WTC11 (cell line): ENCODE measurements around the gene RACGAP1. TPM values are rescaled to one million over a fixed set of nuclear protein-coding genes. Genes with fewer than 3 reads are reported as not detected.

Experiments
- ATAC-seq: fragments of 200-7000 bp; cut with Tn5 transposase; 2 replicates; pipeline ENCODE4 v1.10.0; 2021; ENCODE audit warnings: mild to moderate bottlenecking, moderate library complexity
- CTCF ChIA-PET: fragments of 300-600 bp; sonication (Branson Sonifier 250); formaldehyde crosslinking; loops from one replicate; lab custom pipeline; 2021; ENCODE audit warnings: antibody characterized with exemption; lab: Charles Lee
- POLR2A ChIA-PET: fragments of 350-600 bp; sonication (Branson Sonifier 250); formaldehyde crosslinking; loops from one replicate; lab custom pipeline; 2021; ENCODE audit warnings: antibody characterized with exemption; lab: Charles Lee
- DNase-seq: peaks from one replicate; pipeline ENCODE4 v3.0.0; 2021; ENCODE audit warnings: low spot score
- H3K27ac Mint-ChIP-seq: 2 replicates; pipeline ENCODE4 v1.8.0; 2021; ENCODE audit warnings: mixed read lengths
- H3K27me3 Mint-ChIP-seq: 2 replicates; pipeline ENCODE4 v1.8.0; 2021; ENCODE audit warnings: low read depth, mild to moderate bottlenecking, moderate library complexity, mixed read lengths
- H3K36me3 Mint-ChIP-seq: 2 replicates; pipeline ENCODE4 v1.8.0; 2021; ENCODE audit warnings: mixed read lengths
- H3K4me1 Mint-ChIP-seq: 2 replicates; pipeline ENCODE4 v1.8.0; 2022; ENCODE audit warnings: mixed read lengths
- H3K4me3 Mint-ChIP-seq: 2 replicates; pipeline ENCODE4 v1.8.0; 2021; ENCODE audit warnings: mild to moderate bottlenecking, moderate library complexity, mixed read lengths
- H3K9me3 Mint-ChIP-seq: 2 replicates; pipeline ENCODE4 v1.8.0; 2021; ENCODE audit warnings: mixed read lengths
- ELF4 ChIP-seq: sonication (generic); formaldehyde crosslinking; IDR thresholded peaks from 2 replicates; pipeline ENCODE4 v1.8.1; 2022; ENCODE audit warnings: low read depth, mild to moderate bottlenecking, moderate library complexity, missing genetic modification reagents
- ESRRA ChIP-seq: sonication (generic); formaldehyde crosslinking; IDR thresholded peaks from 2 replicates; pipeline ENCODE4 v1.8.1; 2022; ENCODE audit warnings: mild to moderate bottlenecking, missing genetic modification reagents, borderline replicate concordance
- JAZF1 ChIP-seq: fragments of 250-450 bp; sonication (Bioruptor Pico); IDR thresholded peaks from 2 replicates; pipeline ENCODE4 v1.9.0; 2021; ENCODE audit warnings: moderate library complexity, mild to moderate bottlenecking, inconsistent platforms
- MYBL2 ChIP-seq: sonication (generic); formaldehyde crosslinking; IDR thresholded peaks from 2 replicates; pipeline ENCODE4 v1.8.1; 2023; ENCODE audit warnings: mild to moderate bottlenecking, moderate library complexity, missing genetic modification reagents
- NR1H2 ChIP-seq: sonication (generic); formaldehyde crosslinking; IDR thresholded peaks from 2 replicates; pipeline ENCODE4 v1.9.0; 2021; ENCODE audit warnings: mild to moderate bottlenecking, moderate library complexity, missing genetic modification reagents
- OVOL2 ChIP-seq: fragments of 250-450 bp; sonication (Bioruptor Pico); IDR thresholded peaks from 2 replicates; pipeline ENCODE4 v1.9.0; 2021; ENCODE audit warnings: mild to moderate bottlenecking, borderline replicate concordance
- RELA ChIP-seq: sonication (generic); formaldehyde crosslinking; IDR thresholded peaks from 2 replicates; pipeline ENCODE4 v1.8.1; 2022; ENCODE audit warnings: missing genetic modification reagents, mild to moderate bottlenecking, borderline replicate concordance
- TEAD1 ChIP-seq: sonication (generic); formaldehyde crosslinking; IDR thresholded peaks from 2 replicates; pipeline ENCODE4 v1.8.0; 2022; ENCODE audit warnings: mild to moderate bottlenecking, missing genetic modification reagents
- ZNF138 ChIP-seq: sonication (generic); formaldehyde crosslinking; conservative IDR thresholded peaks from 2 replicates; pipeline ENCODE4 v1.8.1; 2022; ENCODE audit warnings: mild to moderate bottlenecking, moderate library complexity, missing genetic modification reagents
- ZNF396 ChIP-seq: fragments of 250-450 bp; sonication (Bioruptor Pico); IDR thresholded peaks from 2 replicates; pipeline ENCODE4 v1.8.0; 2021; ENCODE audit warnings: mild to moderate bottlenecking, moderate library complexity, borderline replicate concordance
- total RNA-seq: library from RNA; stranded (reverse); gene quantifications from 3 replicates; pipeline ENCODE4 v1.2.3, GENCODE V29; 2021
- TF ChIP-seq, protein P1 (sequence below): sonication (generic); formaldehyde crosslinking; IDR thresholded peaks from 2 replicates; pipeline ENCODE4 v1.8.0; 2023; ENCODE audit warnings: mild to moderate bottlenecking, missing genetic modification reagents
- TF ChIP-seq, protein P2 (sequence below): fragments of 250-450 bp; sonication (Bioruptor Pico); IDR thresholded peaks from 2 replicates; pipeline ENCODE4 v1.9.0; 2021; ENCODE audit warnings: mild to moderate bottlenecking, borderline replicate concordance
- TF ChIP-seq, protein P3 (sequence below): sonication (generic); formaldehyde crosslinking; IDR thresholded peaks from 2 replicates; pipeline ENCODE4 v1.8.1; 2023; ENCODE audit warnings: mild to moderate bottlenecking, missing genetic modification reagents, moderate library complexity
- TF ChIP-seq, protein P4 (sequence below): sonication (generic); formaldehyde crosslinking; IDR thresholded peaks from 2 replicates; pipeline ENCODE4 v1.8.0; 2022; ENCODE audit warnings: mild to moderate bottlenecking, missing genetic modification reagents
- TF ChIP-seq, protein P5 (sequence below): sonication (generic); formaldehyde crosslinking; conservative IDR thresholded peaks from 2 replicates; pipeline ENCODE4 v1.8.1; 2022; ENCODE audit warnings: mild to moderate bottlenecking, missing genetic modification reagents
- TF ChIP-seq, protein P6 (sequence below): sonication (generic); formaldehyde crosslinking; IDR thresholded peaks from 2 replicates; pipeline ENCODE4 v1.8.1; 2022; ENCODE audit warnings: missing genetic modification reagents, borderline replicate concordance

Gene RACGAP1
- total RNA-seq, 1 experiment from 2014 or later, result 87.7 TPM

DNA sequence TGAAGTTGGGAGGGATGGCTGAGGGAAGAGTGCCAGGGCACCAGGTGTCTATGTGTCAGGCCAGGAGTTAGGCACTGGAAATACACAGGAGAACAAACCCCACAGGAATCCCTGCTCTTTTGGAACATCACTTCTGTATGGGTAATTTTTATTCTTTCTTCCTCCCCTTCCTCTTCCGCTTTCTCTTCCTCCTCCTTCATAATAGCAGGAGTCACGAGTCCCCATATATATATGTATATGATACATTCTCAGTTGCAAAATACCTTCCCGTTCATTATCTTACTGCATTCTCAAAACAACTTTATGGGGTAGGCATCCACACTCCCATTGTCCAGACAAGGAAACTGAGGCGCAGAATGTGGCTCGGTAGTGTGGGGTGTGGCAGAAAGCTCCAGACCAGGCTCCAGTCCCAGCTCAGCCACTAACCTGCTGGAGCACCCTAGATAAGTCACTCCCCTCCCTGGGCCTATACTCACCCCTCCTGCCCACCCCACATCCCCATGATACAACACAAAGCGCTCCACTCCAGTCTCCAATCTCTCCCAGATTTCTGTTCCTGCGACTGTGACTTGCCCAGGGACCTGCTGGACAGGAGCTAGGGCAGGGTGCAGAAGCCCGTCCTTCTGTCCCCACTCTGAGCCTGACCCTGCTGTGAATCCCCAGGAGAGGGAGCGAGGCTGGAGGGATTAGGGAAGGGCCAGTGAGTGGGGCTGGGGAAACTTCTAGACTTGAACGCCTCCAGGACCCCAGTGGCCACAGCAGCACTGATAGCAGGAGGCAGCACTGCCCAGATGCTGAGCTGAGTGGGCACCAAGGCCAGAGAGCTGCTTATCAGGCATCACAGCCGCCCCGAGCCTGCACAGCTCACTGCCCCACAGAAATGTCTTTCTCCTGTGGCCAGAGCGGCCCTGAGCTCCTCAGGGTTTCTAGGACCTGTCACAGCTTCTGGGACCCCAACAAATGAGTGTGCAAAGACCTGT, 76.1 kb downstream of the RACGAP1 start (continued):
- TF ChIP-seq, protein P1, sequence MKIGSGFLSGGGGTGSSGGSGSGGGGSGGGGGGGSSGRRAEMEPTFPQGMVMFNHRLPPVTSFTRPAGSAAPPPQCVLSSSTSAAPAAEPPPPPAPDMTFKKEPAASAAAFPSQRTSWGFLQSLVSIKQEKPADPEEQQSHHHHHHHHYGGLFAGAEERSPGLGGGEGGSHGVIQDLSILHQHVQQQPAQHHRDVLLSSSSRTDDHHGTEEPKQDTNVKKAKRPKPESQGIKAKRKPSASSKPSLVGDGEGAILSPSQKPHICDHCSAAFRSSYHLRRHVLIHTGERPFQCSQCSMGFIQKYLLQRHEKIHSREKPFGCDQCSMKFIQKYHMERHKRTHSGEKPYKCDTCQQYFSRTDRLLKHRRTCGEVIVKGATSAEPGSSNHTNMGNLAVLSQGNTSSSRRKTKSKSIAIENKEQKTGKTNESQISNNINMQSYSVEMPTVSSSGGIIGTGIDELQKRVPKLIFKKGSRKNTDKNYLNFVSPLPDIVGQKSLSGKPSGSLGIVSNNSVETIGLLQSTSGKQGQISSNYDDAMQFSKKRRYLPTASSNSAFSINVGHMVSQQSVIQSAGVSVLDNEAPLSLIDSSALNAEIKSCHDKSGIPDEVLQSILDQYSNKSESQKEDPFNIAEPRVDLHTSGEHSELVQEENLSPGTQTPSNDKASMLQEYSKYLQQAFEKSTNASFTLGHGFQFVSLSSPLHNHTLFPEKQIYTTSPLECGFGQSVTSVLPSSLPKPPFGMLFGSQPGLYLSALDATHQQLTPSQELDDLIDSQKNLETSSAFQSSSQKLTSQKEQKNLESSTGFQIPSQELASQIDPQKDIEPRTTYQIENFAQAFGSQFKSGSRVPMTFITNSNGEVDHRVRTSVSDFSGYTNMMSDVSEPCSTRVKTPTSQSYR (CRISPR knock-in tag), result no peak
- TF ChIP-seq TEAD1 (no peak), JAZF1 (no peak), OVOL2 (CRISPR knock-in tag) (no peak), RELA (CRISPR knock-in tag) (no peak), ELF4 (CRISPR knock-in tag) (no peak)
- TF ChIP-seq, protein P2, sequence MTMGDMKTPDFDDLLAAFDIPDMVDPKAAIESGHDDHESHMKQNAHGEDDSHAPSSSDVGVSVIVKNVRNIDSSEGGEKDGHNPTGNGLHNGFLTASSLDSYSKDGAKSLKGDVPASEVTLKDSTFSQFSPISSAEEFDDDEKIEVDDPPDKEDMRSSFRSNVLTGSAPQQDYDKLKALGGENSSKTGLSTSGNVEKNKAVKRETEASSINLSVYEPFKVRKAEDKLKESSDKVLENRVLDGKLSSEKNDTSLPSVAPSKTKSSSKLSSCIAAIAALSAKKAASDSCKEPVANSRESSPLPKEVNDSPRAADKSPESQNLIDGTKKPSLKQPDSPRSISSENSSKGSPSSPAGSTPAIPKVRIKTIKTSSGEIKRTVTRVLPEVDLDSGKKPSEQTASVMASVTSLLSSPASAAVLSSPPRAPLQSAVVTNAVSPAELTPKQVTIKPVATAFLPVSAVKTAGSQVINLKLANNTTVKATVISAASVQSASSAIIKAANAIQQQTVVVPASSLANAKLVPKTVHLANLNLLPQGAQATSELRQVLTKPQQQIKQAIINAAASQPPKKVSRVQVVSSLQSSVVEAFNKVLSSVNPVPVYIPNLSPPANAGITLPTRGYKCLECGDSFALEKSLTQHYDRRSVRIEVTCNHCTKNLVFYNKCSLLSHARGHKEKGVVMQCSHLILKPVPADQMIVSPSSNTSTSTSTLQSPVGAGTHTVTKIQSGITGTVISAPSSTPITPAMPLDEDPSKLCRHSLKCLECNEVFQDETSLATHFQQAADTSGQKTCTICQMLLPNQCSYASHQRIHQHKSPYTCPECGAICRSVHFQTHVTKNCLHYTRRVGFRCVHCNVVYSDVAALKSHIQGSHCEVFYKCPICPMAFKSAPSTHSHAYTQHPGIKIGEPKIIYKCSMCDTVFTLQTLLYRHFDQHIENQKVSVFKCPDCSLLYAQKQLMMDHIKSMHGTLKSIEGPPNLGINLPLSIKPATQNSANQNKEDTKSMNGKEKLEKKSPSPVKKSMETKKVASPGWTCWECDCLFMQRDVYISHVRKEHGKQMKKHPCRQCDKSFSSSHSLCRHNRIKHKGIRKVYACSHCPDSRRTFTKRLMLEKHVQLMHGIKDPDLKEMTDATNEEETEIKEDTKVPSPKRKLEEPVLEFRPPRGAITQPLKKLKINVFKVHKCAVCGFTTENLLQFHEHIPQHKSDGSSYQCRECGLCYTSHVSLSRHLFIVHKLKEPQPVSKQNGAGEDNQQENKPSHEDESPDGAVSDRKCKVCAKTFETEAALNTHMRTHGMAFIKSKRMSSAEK (CRISPR knock-in tag), result no peak
- TF ChIP-seq, protein P3, sequence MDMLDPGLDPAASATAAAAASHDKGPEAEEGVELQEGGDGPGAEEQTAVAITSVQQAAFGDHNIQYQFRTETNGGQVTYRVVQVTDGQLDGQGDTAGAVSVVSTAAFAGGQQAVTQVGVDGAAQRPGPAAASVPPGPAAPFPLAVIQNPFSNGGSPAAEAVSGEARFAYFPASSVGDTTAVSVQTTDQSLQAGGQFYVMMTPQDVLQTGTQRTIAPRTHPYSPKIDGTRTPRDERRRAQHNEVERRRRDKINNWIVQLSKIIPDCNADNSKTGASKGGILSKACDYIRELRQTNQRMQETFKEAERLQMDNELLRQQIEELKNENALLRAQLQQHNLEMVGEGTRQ (CRISPR knock-in tag), result no peak
- TF ChIP-seq, protein P4, sequence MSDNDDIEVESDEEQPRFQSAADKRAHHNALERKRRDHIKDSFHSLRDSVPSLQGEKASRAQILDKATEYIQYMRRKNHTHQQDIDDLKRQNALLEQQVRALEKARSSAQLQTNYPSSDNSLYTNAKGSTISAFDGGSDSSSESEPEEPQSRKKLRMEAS (CRISPR knock-in tag), result no peak

DNA sequence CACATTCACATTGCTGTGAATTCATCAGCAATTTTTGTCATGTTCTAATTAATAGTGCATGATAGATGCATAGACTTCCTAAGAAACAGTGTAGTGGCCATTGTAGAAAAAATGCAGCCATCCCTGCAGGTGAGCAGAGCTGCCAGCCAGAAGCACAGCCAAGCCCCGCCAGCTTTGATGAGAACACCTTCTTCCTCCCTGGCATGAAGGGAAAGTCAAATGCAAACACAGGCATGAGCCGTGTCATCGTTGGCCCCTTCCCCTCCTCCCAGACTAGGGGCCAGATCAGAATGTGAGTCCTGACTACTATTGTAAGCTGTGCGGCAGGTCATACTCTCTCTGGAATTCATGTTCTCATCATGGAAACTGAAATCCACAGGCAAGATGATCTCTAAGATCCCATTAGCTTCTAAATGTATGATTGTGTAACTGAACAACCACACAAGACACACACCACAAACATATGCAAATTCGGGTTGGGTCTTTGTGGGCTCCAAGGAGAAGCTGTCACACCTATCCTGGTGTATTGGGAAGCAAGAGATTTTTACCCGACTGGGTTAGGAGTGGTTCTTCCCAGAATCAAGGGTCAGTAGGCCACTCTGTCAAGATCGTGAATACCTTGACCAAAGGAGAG, 77.6 kb downstream of the RACGAP1 start:
- Mint-ChIP-seq H3K27me3 (peaks cover 9% of the 10 kb centered on the region; the same call in 1 of the 2 replicates), H3K4me3 (no peak overlapping the region), H3K36me3 (no peaks in the 10 kb centered on the region), H3K4me1 (peaks cover 30% of the 10 kb centered on the region), H3K27ac (no peak overlapping the region), H3K9me3 (no peaks in the 10 kb centered on the region)
- ATAC-seq (no peak), DNase-seq (no peak)
- ChIA-PET CTCF (interaction anchor here (1.1 to 8.2 kb wide), 4 partner anchors 12 to 109 kb away, joined by 4 to 168 read pairs (median 66); partner anchors contain the start of genes AQP5 and AQP6), POLR2A (interaction anchor here (0.6 kb wide), 1 partner anchor 812 kb away, joined by 10 read pairs; no protein-coding TSS in a partner anchor)
- TF ChIP-seq NR1H2 (CRISPR knock-in tag) (no peak), ESRRA (CRISPR knock-in tag) (no peak), ZNF396 (CRISPR knock-in tag) (no peak), ZNF138 (CRISPR knock-in tag) (no peak), MYBL2 (CRISPR knock-in tag) (no peak)
- TF ChIP-seq, protein P5, sequence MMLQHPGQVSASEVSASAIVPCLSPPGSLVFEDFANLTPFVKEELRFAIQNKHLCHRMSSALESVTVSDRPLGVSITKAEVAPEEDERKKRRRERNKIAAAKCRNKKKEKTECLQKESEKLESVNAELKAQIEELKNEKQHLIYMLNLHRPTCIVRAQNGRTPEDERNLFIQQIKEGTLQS (CRISPR knock-in tag), result no peak
- TF ChIP-seq, protein P1 (CRISPR knock-in tag), result no peak
- TF ChIP-seq, protein P6, sequence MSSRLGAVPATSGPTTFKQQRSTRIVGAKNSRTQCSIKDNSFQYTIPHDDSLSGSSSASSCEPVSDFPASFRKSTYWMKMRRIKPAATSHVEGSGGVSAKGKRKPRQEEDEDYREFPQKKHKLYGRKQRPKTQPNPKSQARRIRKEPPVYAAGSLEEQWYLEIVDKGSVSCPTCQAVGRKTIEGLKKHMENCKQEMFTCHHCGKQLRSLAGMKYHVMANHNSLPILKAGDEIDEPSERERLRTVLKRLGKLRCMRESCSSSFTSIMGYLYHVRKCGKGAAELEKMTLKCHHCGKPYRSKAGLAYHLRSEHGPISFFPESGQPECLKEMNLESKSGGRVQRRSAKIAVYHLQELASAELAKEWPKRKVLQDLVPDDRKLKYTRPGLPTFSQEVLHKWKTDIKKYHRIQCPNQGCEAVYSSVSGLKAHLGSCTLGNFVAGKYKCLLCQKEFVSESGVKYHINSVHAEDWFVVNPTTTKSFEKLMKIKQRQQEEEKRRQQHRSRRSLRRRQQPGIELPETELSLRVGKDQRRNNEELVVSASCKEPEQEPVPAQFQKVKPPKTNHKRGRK (CRISPR knock-in tag), result no peak
- TF ChIP-seq, protein P3 (CRISPR knock-in tag), result no peak
